GM18861 (cell line): ENCODE results near the gene CDKL1.
"Not testable (repeated sequence)": the region's sequence is repeated elsewhere in the genome, so short reads cannot be mapped to it uniquely, and the experiment has no call there.

ENCODE experiments used
- ATAC-seq: cut with Tn5 transposase; IDR thresholded peaks from one replicate; pipeline ENCODE4 v1.9.1; 2021; ENCODE audit not compliant: unreplicated experiment

The CDKL1 gene

GRCh38 chr14:50359631-50360030 is 37.0 kb downstream of the CDKL1 start:
- no peak for ATAC-seq

- ATAC-seq = no peak
Measured at GRCh38 chr14:50357753-50358395, 38.8 kb downstream of the CDKL1 start.

- no peak for ATAC-seq
Measured at GRCh38 chr14:50357124-50357523, 39.6 kb downstream of the CDKL1 start.

- ATAC-seq = not testable (repeated sequence)
Measured at GRCh38 chr14:50356283-50356682, 40.4 kb downstream of the CDKL1 start.

- ATAC-seq = no peak
Measured at GRCh38 chr14:50355692-50356091, 41.0 kb downstream of the CDKL1 start.

- ATAC-seq = no peak
Measured at GRCh38 chr14:50354527-50354926, 42.2 kb downstream of the CDKL1 start.

GRCh38 chr14:50353126-50353525 is 43.6 kb downstream of the CDKL1 start:
- no peak for ATAC-seq

- ATAC-seq = no peak
Measured at GRCh38 chr14:50352584-50352983, 44.1 kb downstream of the CDKL1 start.

- no peak for ATAC-seq
Measured at GRCh38 chr14:50350975-50351374, 45.7 kb downstream of the CDKL1 start.

- no peak for ATAC-seq
Measured at GRCh38 chr14:50348933-50349332, 47.7 kb downstream of the CDKL1 start.

- ATAC-seq = no peak
Measured at GRCh38 chr14:50347521-50347920, 49.2 kb downstream of the CDKL1 start.

- ATAC-seq = no peak
Measured at GRCh38 chr14:50345846-50346422, 50.7 kb downstream of the CDKL1 start.

- ATAC-seq = no peak
Measured at GRCh38 chr14:50344876-50345563, 51.7 kb downstream of the CDKL1 start.

- peak; percentile 83 for ATAC-seq
Measured at GRCh38 chr14:50344116-50344775, 52.4 kb downstream of the CDKL1 start.

- ATAC-seq = no peak
Measured at GRCh38 chr14:50343434-50343833, 53.2 kb downstream of the CDKL1 start.

- ATAC-seq = no peak
Measured at GRCh38 chr14:50342221-50343078, 54.2 kb downstream of the CDKL1 start.

GRCh38 chr14:50340963-50341362 is 55.7 kb downstream of the CDKL1 start:
- ATAC-seq = no peak

- no peak for ATAC-seq
Measured at GRCh38 chr14:50340045-50340444, 56.6 kb downstream of the CDKL1 start.

GRCh38 chr14:50339178-50339804 is 57.4 kb downstream of the CDKL1 start:
- no peak for ATAC-seq

GRCh38 chr14:50338587-50338986 is 58.1 kb downstream of the CDKL1 start:
- no peak for ATAC-seq
